ENCODE data around the gene RASAL3.

Gene RASAL3

DNA sequence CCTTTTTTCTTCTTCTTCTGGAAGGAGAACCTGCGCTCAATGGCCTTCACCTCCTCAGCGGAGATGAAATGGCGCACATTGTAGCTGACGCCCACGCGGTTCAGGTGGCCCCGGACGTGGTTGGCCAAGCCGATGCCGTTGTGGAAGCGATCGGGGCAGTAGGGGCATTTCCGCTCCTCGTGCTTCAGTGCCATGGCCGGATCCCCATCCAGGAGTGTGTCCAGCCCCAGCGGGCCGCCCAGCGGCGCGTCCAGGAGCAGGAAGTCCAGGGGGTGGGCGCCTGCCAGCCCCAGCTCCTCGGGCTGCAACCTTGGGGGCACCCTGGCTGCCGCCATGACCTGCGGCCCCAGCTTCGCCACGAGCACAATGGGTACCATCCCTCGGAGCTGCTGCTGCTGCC lies 25.8 kb downstream of the RASAL3 start:
- DNase-seq: no peak
- no peak for ATAC-seq (replicated peaks)
- Mint-ChIP-seq H3K27ac (no peak overlapping the region), H3K9me3 (no peaks in the 10 kb centered on the region), H3K4me3 (no peak overlapping the region), H3K4me1 (peaks cover 2% of the 10 kb centered on the region in 2 donors), H3K27me3 (no peaks in the 10 kb centered on the region), H3K36me3 (no peaks in the 10 kb centered on the region)

DNA sequence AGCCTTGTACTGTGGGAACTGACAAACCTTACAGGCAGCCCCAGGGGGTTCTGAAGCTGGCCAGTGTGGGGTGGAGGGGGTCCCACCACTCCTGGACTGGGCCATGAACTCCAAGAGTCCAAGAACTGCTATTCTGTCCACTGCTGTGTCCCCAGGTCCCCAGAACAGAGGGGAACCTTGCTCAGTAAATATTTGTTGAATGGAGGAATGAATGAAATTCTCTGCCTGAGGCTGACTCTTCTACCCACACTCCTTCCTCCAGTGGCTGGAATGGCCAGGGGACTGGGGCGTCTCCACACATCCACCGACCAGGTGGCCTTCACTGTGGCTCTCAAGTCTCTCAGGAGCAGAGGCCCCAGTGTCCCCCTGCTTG lies 26.2 kb downstream of the RASAL3 start:
- Mint-ChIP-seq H3K27me3 (no peaks in the 10 kb centered on the region), H3K36me3 (peaks cover 0 to under 1% of the 10 kb centered on the region in 2 donors), H3K9me3 (no peaks in the 10 kb centered on the region), H3K4me1 (peaks cover 5 to 6% of the 10 kb centered on the region in 2 donors), H3K27ac (peak overlapping the region; percentile 56), H3K4me3 (no peak overlapping the region)
- DNase-seq: no peak
- ATAC-seq (replicated peaks): no peak

DNA sequence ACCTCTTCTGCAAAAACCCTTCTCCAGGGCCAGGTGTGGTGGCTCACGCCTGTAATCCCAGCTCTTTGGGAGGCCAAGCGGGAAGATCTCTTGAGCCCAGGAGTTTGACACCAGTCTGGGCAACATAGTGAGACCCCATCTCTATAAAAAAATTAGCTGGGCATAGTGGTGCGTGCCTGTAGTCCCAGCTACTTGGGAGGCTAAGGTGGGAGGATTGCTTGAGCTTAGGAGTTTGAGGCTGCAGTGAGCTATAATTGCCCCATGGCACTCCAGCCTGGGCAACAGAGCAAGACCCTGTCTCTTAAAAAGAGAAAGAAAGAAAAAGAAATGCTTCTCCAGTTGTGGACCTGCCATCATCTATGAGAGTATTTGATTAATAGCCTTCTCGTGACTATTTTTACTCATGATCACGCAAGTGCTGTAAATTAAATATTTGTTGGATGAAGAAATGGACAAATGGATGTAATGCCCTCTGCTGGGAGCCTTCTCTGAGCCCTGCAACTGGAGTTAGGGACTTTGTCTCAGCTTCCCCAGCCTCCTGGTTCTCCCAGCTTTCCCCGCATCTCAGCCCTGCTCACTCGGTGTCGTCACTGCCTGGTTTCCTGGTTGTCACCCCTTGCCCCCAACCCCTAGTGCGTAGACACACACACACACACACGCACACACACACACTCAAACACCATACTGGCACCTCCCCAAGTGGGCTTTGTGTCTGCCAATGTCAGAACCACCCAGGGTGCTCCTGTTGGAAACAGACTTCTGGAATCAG lies 26.8 kb downstream of the RASAL3 start:
- H3K27me3 Mint-ChIP-seq: no peaks in the 10 kb centered on the region
- no peaks in the 10 kb centered on the region for H3K9me3 Mint-ChIP-seq
- H3K4me1 Mint-ChIP-seq: peaks cover 5 to 10% of the 10 kb centered on the region in 2 donors
- peak overlapping the region; percentile 56 for H3K27ac Mint-ChIP-seq
- no peak overlapping the region for H3K4me3 Mint-ChIP-seq
- ATAC-seq (replicated peaks): no peak
- H3K36me3 Mint-ChIP-seq: peaks cover 0 to 1% of the 10 kb centered on the region in 2 donors
- DNase-seq: no peak

DNA sequence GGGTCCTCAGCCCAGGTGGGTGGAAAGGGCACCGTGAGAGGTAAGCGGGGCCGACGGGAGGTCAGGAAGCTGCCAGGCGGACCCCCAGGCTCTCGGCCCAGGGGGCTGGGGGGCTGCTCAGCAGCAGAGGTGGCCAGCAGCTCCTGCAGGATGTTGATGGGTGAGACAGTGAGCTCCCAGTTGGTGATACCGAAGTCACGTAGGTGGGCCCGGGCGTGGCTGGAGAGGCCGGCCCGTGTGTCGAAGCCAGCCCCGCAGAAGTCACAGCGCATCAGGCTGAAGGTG lies 27.6 kb downstream of the RASAL3 start:
- Mint-ChIP-seq H3K4me1 (peaks cover 5 to 13% of the 10 kb centered on the region in 2 donors), H3K4me3 (no peak overlapping the region), H3K36me3 (peaks cover 3 to 4% of the 10 kb centered on the region in 2 donors), H3K9me3 (no peaks in the 10 kb centered on the region), H3K27ac (no peak overlapping the region), H3K27me3 (no peaks in the 10 kb centered on the region)
- ATAC-seq (replicated peaks) (no peak), DNase-seq (no peak)

DNA sequence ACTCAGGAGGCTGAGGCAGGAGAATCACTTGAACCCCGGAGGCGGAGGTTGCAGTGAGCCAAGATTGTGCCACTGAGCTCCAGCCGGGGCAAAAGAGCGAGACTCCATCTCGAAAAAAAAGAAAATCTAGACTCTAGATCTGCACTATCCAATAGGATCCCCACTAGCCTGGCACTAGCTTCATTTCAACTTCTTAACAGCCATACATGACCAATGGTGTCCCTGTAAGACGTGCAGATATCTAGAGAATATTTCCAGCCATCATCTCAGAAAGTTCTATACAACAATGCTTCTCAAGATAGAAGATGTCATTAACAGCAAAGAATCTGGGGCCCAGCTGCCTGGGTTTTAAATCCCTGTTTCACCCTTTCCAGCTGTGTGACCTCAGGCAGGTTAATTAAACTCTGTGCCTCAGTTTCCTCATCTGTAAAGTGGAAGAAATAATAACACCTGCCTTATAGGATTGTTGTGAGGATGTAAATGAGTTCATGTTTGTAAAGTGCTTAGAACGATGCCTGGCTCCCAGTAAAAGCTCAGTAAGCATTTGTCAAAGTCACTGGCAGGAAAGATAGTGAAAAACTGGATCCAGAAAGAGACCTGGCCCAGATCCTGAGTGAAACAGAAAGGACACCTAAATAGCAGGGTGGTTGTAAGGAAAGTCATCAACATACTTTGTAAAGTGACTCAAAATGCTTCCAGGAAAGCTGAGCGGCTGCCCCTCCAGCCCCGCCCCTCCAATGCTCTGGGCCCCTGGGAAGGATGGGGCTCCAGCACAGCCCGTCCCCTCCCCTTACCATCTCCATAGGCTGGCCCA lies 28.1 kb downstream of the RASAL3 start:
- DNase-seq (no peak), ATAC-seq (replicated peaks) (no peak)
- no peaks in the 10 kb centered on the region for H3K9me3 Mint-ChIP-seq
- H3K27me3 Mint-ChIP-seq: no peaks in the 10 kb centered on the region
- H3K4me3 Mint-ChIP-seq: no peak overlapping the region
- H3K4me1 Mint-ChIP-seq: peaks cover 10 to 19% of the 10 kb centered on the region in 2 donors
- no peak overlapping the region for H3K27ac Mint-ChIP-seq
- peaks cover 4 to 6% of the 10 kb centered on the region in 2 donors for H3K36me3 Mint-ChIP-seq

DNA sequence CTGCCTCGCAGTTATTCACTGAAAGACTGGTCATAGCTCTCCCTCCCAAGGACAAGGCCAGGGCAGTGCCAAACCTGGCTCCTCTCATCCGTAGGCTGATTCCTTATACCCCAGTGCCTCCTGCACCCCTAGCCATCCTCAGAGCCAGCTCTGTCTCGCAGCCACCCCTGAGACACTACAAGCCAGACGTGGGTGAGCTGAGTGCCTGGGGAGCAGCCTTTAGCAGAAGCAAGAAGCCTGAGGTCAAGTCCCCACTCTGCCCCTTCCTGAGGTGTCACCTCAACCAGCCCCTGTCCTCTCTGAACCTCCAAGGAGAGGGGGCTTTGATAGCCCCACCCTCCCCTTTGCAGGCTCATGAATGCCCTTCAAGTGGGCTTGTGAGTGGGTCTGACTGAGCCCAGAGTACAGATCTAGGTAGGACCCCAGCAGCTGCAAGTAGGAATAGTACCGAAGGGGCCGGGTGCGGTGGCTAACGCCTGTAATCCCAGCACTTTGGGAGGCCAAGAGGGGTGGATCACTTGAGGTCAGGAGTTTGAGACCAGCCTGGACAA lies 30.8 kb downstream of the RASAL3 start:
- peak overlapping the region; percentile 92 to 93 for H3K4me3 Mint-ChIP-seq
- H3K4me1 Mint-ChIP-seq: peaks cover 17 to 33% of the 10 kb centered on the region in 2 donors
- no peaks in the 10 kb centered on the region for H3K9me3 Mint-ChIP-seq
- H3K36me3 Mint-ChIP-seq: peaks cover 5 to 11% of the 10 kb centered on the region in 2 donors
- no peak for DNase-seq
- H3K27ac Mint-ChIP-seq: peak overlapping the region; percentile 93
- H3K27me3 Mint-ChIP-seq: no peaks in the 10 kb centered on the region
- ATAC-seq (replicated peaks): no peak

DNA sequence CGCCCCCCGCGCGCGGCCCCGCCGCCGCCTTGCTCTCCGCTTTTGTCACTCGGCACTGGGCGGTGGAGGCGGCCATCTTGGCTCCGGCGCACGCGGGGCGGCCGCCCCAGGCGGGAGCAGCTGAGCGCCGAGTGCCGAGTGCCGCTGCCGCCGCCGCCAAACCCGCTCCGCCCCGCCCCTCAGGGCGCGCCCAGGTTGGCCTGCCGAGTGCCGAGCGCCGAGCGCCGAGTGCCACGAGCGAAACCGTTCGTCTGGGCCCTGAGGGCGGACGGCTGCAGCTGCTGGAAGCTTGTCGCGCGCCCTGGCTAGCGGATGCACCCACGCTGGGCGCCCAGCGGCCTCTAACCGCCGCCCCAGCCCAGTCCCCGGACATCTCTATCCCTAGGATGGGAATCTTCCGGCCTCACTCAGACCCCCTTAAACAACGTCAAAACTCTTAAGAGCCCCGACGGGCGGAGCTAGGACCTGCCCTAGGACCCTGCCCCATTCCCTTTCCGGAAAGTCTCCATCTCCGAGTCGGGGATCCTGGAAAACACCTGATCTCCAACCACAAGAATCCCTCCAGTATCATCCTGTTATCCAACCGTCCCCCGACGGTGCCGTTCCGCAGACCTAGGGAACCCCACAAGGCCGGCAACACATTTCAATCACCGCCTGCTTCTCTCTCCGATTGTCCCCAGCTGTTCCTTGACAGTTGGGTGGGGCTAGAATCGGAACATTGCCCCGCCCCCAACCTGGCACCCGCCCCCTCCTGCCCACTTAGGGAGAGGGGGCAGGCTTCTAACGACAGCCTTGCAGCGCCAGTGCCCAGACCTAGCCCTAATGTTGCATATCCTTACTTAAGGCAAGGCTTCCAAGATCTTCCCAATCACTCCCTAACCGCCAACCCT lies 31.5 kb downstream of the RASAL3 start:
- Mint-ChIP-seq H3K4me1 (peaks cover 17 to 40% of the 10 kb centered on the region in 2 donors), H3K36me3 (peaks cover 5 to 12% of the 10 kb centered on the region in 2 donors), H3K9me3 (no peaks in the 10 kb centered on the region), H3K27ac (peak overlapping the region; percentile 93), H3K4me3 (peak overlapping the region; percentile 92 to 93), H3K27me3 (no peaks in the 10 kb centered on the region)
- ATAC-seq (replicated peaks) (peak; percentile 79 to 89), DNase-seq (peak; percentile 91)

DNA sequence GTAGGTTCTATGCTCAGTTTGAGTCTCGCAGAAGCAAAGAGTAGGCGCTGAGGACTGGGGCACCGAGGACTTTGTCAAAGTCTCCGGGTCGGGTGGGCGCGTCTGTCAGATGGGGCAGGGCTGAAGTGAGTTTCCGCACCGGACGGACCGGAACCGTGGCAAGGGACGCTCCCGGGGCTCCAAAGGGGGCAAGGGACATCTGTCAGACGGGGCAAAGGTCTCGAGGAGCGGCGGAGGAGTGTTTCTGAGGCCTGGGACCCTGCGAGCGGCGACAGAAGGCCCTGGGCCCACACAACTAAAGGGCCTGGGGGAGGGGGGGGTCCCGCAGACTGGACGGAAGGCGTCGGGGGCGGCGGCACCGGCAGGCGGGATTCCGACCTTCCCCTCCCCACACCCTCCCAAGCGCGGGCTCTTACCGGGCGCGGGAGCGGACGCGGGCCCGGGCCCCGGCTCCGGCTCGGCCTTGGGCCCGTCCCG lies 32.3 kb downstream of the RASAL3 start:
- Mint-ChIP-seq H3K4me3 (peak overlapping the region; percentile 95 to 97), H3K4me1 (peaks cover 21 to 46% of the 10 kb centered on the region in 2 donors), H3K27me3 (no peaks in the 10 kb centered on the region), H3K36me3 (peaks cover 11 to 20% of the 10 kb centered on the region in 2 donors), H3K27ac (peak overlapping the region; percentile 98), H3K9me3 (no peaks in the 10 kb centered on the region)
- DNase-seq (no peak), ATAC-seq (replicated peaks) (peak; percentile 20)

DNA sequence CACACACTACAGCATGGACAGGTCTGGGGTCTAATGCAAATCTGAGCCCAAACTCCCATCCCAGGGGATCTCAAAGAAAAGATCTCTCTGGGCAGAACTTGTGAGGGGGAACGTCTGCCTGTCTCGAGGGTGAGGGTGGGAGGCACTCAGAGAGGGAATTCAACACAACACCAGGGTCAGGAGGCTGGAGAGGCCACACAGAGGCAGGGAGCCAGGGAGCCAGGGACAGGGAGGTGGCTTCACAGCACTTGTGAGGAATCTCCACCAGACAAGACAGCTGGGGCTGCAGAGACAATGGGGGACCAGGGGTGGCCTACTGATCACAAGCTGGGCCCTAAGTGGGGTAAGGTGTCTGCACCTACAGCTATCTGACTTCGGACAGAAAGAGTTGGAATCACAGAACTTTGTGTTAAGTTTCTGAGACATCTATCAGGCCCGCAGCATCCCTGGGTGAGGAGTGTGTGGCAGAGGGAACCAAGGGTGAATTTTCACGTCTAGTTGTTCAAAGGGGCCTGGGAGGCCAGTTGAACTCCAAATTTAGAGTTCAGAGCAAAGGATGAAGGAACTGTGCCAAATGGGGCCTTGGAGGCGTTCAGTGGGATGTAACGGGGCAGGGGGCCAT lies 32.8 kb downstream of the RASAL3 start:
- H3K27ac Mint-ChIP-seq: peak overlapping the region; percentile 98
- DNase-seq: no peak
- peaks cover 21 to 46% of the 10 kb centered on the region in 2 donors for H3K4me1 Mint-ChIP-seq
- H3K9me3 Mint-ChIP-seq: no peaks in the 10 kb centered on the region
- no peak for ATAC-seq (replicated peaks)
- peak overlapping the region; percentile 95 to 97 for H3K4me3 Mint-ChIP-seq
- no peaks in the 10 kb centered on the region for H3K27me3 Mint-ChIP-seq
- H3K36me3 Mint-ChIP-seq: peaks cover 14 to 25% of the 10 kb centered on the region in 2 donors

DNA sequence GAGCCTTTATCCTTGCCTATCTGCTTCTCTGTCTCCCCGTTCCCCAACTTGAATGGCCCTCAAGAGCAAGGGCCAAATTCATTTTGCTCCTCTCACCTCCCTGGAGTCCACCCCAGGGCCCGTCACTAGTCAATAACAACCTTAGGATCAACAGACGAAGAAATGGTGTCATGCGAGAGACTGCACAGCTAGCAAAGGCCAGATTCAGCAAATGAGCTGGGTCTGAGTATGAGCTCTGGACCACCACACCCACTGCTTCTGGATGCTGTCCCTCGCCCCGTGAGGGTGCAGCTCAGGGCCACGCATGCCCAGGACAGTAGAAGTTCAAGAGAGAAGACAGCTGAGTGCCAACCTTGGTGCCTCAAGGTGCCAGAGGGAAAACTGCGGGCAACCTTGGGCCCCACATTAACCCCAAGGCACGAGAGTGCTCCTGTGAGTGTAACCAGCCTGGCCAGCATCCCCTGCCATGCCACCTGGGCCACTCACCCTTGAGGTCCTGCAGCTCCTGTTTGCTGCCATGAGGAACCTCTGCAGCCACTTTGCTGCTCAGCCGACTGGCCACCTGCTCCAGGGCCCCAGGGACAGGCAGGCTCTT lies 33.7 kb downstream of the RASAL3 start:
- Mint-ChIP-seq H3K9me3 (no peaks in the 10 kb centered on the region), H3K27ac (peak overlapping the region; percentile 63), H3K4me3 (peak overlapping the region; percentile 95 to 97), H3K27me3 (no peaks in the 10 kb centered on the region), H3K4me1 (peaks cover 21 to 46% of the 10 kb centered on the region in 2 donors), H3K36me3 (peaks cover 22 to 33% of the 10 kb centered on the region in 2 donors)
- DNase-seq (no peak), ATAC-seq (replicated peaks) (no peak)

DNA sequence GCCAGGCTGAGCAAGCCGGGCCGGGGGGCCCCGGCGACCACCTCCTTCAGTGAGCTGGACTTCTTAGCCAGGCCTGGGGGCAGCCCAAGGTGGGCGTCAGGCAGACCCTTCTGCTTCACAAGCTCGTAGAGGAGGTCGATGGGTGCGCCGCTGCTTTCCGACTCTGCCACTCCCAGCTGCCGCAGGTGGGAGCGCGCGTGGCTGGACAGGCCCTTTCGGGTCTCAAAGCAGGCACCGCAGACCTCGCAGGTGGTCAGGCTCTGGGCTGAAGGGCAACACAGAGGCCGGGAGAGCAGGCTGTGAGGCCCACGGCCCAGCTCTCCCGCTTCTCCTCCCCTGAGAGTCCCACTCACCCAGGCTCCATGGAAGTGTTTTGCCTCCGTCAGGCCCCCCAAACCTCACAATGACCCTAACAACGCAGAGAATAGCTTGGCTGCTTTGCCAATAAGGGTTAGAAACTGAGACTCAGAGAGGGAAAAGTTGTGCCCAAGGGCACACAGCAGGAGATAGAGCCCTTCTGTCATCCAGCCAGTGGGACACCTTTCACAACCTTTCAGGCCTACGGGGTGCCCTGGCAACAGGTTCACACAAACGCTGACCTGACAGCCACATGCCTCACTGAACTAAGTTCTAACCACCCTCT lies 34.4 kb downstream of the RASAL3 start:
- Mint-ChIP-seq H3K9me3 (no peaks in the 10 kb centered on the region), H3K4me3 (peak overlapping the region; percentile 71 to 97), H3K4me1 (peaks cover 21 to 46% of the 10 kb centered on the region in 2 donors), H3K27ac (no peak overlapping the region), H3K36me3 (peaks cover 24 to 36% of the 10 kb centered on the region in 2 donors), H3K27me3 (no peaks in the 10 kb centered on the region)
- no peak for DNase-seq
- ATAC-seq (replicated peaks): no peak

DNA sequence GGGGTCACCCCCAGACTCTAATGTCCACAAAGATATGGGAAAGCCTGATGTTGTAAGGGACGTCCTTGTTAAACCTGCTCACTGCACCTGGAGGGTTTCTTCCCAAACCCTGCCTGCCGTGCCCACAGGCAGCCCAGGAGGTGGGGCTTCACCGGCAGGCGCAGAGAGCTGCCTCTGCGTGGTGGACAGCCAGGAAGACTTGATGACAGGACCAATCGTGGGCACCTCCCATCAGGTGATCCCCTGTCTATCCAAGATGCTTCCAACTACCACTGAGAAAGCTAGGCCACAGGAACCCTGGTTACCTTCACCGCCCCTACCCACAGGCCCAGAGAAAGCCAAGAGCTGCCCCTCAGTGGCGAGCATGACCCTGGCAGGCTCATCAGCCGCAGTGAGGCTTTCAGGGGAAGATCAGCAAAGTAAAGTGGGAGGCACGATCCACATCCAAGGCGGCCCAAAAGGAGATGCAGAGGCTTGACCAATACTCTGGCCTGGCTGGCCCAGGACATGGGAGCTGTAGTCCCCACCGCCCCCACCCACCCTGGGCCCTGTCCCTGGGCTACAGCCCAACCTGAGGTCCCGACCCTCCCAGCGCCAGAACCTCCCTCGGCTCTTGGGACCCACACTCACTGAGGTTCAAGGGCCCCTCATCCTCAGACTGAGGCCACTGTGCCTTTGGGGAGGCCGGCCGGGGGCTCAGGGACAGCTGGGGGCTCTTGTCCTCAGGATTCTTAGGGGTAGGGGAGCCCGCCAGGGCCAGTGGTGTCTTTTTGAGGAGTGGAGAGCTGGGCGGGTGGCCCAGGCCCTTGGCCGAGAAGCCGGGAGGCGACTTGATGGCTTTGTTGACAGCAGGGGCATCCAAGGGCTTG lies 35.2 kb downstream of the RASAL3 start:
- no peak overlapping the region for H3K27ac Mint-ChIP-seq

More for the DNA sequence above, 35.2 kb downstream of the RASAL3 start:
- ATAC-seq (replicated peaks) (no peak), DNase-seq (no peak)
- H3K9me3 Mint-ChIP-seq: no peaks in the 10 kb centered on the region
- H3K4me1 Mint-ChIP-seq: peaks cover 21 to 46% of the 10 kb centered on the region in 2 donors
- H3K27me3 Mint-ChIP-seq: no peaks in the 10 kb centered on the region
- peaks cover 26 to 39% of the 10 kb centered on the region in 2 donors for H3K36me3 Mint-ChIP-seq
- no peak overlapping the region for H3K4me3 Mint-ChIP-seq

Measured in stimulated activated naive B cell treated with anti-CD40 and anti-IgM and Interleukin-4, amounts not matched to agents 10 μg/mL and 1 μg/mL and 100 μg/mL, for 72 hours (primary cell).